HG03439 (cell line): ENCODE results near the gene CLCN7.

Experiments
- ATAC-seq: cut with Tn5 transposase; IDR thresholded peaks from one replicate; pipeline ENCODE4 v1.9.1; 2021; ENCODE audit warnings: mild to moderate bottlenecking, moderate library complexity; ENCODE audit not compliant: unreplicated experiment

Gene CLCN7

DNA sequence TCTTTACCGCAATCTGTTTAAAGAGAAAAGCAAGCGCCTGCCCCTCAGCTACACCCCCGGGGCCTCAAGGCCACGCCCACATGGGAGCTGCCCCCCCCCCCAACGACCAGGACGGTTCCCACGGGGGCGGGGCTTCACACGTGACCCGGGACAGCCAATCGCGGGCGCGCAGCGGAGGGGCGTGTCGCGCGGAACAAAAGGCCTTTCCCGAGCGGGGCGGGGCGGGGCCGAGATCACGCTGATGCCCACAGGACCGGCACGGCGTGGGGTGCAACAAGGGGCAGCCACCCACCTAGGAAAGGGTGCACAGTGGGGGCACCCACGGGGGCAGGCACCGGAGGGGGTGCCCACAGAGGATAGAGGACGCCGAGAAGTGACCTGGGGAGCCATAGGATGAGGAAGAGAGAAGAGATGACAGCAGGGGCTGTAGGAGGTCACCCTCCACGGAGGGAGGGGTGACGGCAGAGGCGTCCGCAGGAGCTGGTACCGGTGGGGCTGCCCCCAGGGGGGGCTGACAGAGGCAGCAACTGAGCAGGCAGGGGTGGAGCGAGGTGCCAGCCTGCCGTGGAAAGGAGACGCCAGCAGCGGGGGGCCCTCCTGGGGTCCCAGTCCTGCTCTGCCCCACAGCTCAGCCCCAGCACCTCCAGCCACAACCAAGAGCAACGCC lies 66.5 kb downstream of the CLCN7 start:
- ATAC-seq = peak; percentile 70

DNA sequence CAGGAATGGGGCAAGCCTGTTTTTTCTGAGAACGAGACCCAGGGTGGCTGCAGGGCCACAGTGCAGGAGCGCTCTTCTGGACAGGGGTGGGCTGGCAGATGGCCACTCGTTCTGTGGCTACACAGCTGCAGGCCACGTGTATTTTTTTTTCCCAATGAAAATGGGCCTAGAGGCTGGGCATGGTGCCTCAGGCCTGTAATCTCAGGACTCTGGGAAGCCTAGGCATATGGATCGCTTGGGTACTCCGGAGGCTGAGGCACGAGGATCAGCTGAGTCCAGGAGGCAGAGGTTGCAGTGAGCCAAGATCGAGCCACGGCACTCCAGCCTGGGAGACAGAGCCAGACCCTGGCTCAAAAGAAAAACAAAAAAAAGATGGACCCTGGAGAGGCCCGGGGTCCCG lies 67.1 kb downstream of the CLCN7 start:
- no peak for ATAC-seq

DNA sequence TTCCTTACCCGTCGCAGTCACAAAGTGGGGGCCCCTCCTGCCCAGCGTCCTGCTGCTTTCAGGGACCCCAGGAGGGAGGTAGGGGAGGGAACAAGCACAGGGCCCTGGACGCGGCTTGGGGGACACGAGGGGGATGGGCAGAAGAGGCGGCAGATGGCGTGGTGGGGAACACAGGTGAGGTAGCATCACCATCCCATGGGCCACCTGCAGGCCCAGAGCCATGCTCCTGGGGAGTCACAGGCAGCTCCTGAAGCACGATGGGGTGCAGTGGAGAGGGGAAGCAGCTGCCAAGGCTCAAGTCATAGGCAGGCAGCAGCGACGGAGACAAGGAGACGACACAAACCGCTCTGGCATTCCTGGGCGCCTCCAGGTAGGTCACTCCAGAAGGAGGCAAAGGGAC lies 71.1 kb downstream of the CLCN7 start:
- no peak for ATAC-seq

DNA sequence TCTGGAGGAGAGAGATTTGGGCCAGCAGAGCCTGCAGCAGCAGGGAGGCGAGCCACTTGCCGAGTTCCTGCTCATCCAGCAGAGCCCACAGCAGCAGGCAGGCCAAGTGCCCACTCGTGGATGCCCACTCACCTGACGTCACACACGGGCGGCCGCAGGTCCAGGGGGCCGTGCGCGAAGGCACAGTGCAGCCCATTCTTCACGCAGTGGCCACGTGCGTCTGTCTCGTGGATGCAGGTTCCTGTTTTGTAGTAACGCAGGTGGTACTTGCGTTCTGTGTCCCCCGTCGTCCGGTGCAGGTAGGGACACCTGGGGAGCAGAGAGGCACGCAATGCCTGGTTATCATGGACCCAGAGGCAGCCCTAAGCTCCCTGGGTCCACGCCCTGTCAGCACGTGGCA lies 71.8 kb downstream of the CLCN7 start:
- no peak for ATAC-seq

DNA sequence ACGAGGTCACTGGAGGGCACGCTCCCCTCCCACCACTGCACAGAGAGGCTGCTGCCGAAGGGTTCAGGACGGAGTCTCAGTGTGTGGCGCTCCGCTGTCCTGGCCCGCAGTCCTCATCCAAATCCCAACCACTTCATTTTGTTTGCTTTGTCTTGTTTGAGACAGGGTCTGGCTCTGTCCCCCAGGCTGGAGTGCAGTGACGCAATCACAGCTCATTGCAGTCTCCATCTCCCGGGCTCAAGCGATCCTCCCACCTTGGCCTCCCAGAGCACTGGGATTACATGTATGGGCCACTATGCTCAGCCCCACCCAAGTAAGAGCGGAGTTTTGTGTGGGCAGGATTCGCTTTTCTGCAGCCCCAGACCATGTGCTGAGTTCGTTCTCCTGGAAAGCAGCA lies 73.1 kb downstream of the CLCN7 start:
- ATAC-seq = no peak

DNA sequence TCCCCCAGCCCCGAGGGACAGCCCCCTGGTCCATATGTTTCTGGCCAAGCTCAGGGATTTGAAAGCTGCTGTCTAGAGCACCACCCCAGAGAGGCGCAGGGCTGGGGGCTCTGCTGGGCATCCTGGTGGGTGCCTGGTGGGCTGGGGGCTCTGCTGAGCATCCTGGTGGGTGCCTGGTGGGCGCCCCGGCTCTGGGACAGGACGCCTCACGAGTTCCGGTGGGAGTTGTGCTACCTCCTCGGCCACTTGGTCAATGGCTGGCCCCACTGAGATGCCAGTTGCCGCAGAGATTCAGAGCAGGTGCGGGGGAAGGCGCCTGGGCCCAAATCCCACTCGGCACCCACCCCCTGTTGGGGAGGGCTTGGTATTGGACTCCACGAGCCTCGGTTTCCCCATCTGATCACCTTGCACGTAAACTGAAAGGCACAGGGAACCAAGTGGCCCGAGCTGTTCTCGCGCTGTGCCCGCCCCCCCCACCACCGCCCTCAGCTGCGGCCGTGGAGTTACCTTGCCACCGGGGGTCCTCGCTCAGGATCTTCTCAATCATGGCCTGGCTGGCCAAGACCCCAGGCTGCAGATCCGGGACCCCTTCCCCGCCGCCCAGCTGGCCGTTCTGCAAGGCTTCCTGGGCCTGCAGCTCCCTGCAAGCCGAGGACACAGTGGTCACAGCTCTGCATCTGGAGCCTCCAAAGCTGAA lies 73.6 kb downstream of the CLCN7 start:
- ATAC-seq = no peak

DNA sequence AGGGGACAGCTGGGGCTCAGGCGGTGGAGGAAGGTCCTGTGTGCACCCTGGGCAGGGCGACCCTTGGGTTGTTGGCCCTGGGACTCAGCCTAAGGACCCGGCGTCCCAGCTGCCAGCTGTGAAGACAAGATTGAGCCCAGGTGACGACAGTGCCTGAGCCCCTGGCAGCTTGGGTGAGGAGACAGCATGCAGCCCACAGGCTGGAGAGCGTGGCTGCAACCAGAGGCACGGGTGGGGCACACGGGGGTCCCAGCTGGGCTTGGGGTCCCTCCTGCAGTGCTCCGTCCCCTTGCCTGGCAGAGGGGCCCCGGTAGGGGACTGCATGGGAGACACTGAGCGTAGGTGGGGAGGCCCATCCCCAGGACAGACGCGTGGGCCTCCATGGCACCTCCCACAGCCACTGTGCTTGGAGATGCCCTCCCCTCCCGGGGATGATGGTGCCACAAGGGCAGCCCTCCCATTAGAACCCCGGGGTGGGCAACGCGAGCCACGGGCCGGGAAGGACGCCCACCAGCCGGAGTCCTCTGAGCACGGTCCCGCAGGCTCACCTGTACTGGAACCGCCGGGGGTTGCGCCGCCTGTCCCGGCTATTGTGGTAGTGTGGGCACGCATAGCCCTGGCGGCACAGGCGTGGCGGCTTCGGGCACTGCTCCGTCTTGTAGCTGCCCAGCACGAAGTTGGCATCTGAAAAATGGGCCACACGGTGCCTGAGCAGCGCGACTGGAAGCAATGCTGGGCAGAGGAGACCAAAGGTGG lies 75.8 kb downstream of the CLCN7 start:
- no peak for ATAC-seq

DNA sequence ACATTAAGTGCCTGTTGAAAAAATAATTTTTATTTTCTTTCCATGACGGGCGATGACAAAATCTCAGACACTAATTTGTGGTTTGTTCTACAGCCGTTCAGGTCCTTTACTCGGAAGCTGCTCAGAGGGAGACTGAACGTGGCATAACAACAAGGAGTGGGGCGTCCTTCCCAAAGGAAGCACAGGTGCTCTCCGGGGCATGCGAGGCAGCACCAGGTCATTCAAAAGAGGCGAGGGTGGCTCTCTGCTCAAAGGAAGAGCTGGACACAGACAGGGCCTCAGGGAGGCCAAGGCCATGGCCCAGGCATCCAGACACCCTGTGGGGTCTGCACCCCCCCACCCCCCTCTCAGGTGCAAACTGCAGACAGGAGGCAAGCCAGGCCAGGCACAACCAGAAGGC lies 76.5 kb downstream of the CLCN7 start:
- ATAC-seq = no peak

DNA sequence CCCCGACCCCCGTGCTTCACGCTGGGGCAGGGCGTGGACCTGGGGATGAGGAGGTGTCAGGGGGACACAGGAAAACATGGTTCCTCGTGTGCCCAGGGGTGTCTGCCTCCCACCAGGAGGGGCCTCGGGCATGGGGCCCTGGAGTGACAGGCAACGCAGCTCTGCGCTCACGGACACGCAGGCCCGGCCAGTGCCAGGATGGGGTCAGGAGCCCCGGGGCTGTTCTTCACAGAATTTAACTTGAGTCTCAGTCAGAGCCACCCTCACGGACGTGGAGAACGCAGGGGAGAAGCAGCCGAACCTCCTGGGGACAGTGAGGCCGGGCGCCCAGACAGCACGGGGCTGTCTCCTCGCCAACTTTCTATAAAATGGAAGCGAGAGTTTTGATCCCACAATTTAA lies 77.0 kb downstream of the CLCN7 start:
- ATAC-seq = no peak

DNA sequence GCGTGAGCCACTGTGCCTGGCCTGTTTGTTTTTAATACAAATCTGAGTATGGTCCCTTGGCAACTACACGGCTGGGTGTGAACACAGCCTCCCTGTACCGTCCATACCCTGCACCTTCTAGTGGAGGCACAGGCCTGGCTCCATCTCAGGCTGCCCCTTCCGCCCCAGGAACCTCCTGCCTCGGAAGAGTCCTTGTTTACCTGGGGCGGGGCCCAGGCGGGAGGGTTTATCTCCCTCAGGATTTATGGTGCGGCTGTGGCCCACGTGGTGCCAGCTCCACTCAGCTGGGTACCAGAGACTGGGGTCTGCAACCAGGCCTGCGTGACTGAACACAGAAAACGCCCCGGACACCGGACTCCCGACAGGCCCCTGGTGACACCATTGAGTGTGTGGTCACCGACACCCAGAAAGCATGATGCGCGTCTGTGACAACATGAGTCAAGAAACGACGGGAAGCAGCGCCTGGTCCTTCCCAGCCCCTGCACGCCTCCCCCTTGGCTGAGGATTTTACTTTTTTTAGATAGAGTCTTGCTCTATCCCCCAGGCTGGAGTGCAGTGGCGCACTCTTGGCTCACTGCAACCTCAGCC lies 79.3 kb downstream of the CLCN7 start:
- ATAC-seq = no peak
